GM12892 (cell line): Measurements from ENCODE around the gene SNX24.

Experiments
- POLR2A ChIP-seq: IDR thresholded peaks from 2 replicates; pipeline ENCODE4 v1.6.1; 2011; ENCODE audit warnings: low read depth, low read length, control low read depth
- POLR2AphosphoS5 ChIP-seq: IDR thresholded peaks from 2 replicates; pipeline ENCODE4 v1.6.1; 2011; ENCODE audit warnings: low read depth, low read length, control low read depth

DNA sequence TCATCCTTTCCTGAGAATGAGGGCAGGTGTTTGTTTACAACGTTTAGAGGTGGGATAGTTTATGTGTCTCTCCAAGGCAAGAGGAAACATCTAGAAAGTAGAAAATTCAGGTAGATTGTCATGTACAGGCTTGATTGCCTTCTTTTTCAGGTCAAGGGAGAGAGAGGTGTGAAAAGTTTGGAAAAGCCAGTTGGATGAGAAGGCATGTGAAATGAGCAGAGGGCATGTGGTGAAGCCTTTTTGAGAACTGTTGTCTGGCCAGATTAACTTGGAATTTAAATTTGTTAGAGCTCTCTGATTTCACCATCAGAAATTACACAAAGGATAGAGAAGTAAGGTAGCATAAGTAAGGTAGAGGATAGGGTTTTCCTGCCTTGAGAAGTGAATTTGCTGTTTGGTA lies 74.6 kb downstream of the SNX24 start:
- TF ChIP-seq POLR2AphosphoS5 (no peak), POLR2A (no peak)
